Measurements from ENCODE around the gene PCA3.

Gene PCA3

GRCh38 chr9:76827296-76828080 lies 63.2 kb downstream of the PCA3 start:
- DNase-seq: no peak

- DNase-seq: no peak
Measured at GRCh38 chr9:76828447-76828846, 64.2 kb downstream of the PCA3 start.

GRCh38 chr9:76835571-76836283 lies 71.5 kb downstream of the PCA3 start:
- peak in 3 of 14 donors; percentile 7 to 13 (median 10) for DNase-seq
